Parathyroid adenoma (tissue), 2 donors: ENCODE results near the gene FAM228B.

Experiments
- H2AFZ ChIP-seq: fragments of 300-600 bp; sonication (generic); one replicate; pipeline ENCODE4 v1.7.0; 2017; ENCODE audit warnings: antibody characterized with exemption, mild to moderate bottlenecking
- H3K27ac ChIP-seq: fragments of 300-600 bp; sonication (generic); one replicate; pipeline ENCODE4 v1.7.0; 2017
- H3K27me3 ChIP-seq: fragments of 300-600 bp; sonication (generic); one replicate; pipeline ENCODE4 v1.7.0; 2017; ENCODE audit warnings: low read length; ENCODE audit not compliant: control insufficient read depth, insufficient read depth
- H3K36me3 ChIP-seq: fragments of 300-600 bp; sonication (generic); one replicate; pipeline ENCODE4 v1.7.0; 2017; ENCODE audit warnings: low read length; ENCODE audit not compliant: control insufficient read depth, insufficient read depth
- H3K4me1 ChIP-seq: fragments of 300-600 bp; sonication (generic); one replicate; pipeline ENCODE4 v1.7.0; 2017; ENCODE audit warnings: control low read depth
- H3K4me2 ChIP-seq: fragments of 300-600 bp; sonication (generic); one replicate; pipeline ENCODE4 v1.7.0; 2017; ENCODE audit warnings: low read length
- H3K4me3 ChIP-seq: fragments of 300-600 bp; sonication (generic); one replicate; pipeline ENCODE4 v1.7.0; 2017; ENCODE audit warnings: low read depth, low read length
- H3K79me2 ChIP-seq: fragments of 300-600 bp; sonication (generic); one replicate; pipeline ENCODE4 v1.7.0; 2017; ENCODE audit warnings: control low read depth
- H3K9ac ChIP-seq: fragments of 300-600 bp; sonication (generic); one replicate; pipeline ENCODE4 v1.7.0; 2017; ENCODE audit warnings: mild to moderate bottlenecking
- H3K9me3 ChIP-seq: fragments of 300-600 bp; sonication (generic); one replicate; pipeline ENCODE4 v1.7.0; 2017; ENCODE audit warnings: low read length; ENCODE audit not compliant: control insufficient read depth
- CTCF ChIP-seq: fragments of 300-600 bp; sonication (generic); IDR thresholded peaks from one replicate; pipeline ENCODE4 v1.7.0; 2017; ENCODE audit warnings: antibody characterized with exemption, mild to moderate bottlenecking
- donor health status: primary hyperparathyroidism.

FAM228B gene

GRCh38 chr2:24101992-24102391, 21.3 kb upstream of the FAM228B start:
- TF ChIP-seq CTCF, result no peak
- Histone ChIP-seq H3K27me3 (no peaks in the 10 kb centered on the region), H3K9me3 (no peaks in the 10 kb centered on the region), H3K4me3 (no peak overlapping the region), H3K27ac (no peak overlapping the region), H3K9ac (no peak overlapping the region), H2AFZ (no peak overlapping the region), H3K79me2 (no peaks in the 10 kb centered on the region), H3K36me3 (no peaks in the 10 kb centered on the region), H3K4me2 (no peak overlapping the region), H3K4me1 (no peaks in the 10 kb centered on the region)

GRCh38 chr2:24102677-24103076, 20.6 kb upstream of the FAM228B start:
- Histone ChIP-seq H3K4me1 (no peaks in the 10 kb centered on the region), H2AFZ (no peak overlapping the region), H3K9me3 (no peaks in the 10 kb centered on the region), H3K9ac (no peak overlapping the region), H3K36me3 (no peaks in the 10 kb centered on the region), H3K27me3 (no peaks in the 10 kb centered on the region), H3K79me2 (no peaks in the 10 kb centered on the region), H3K4me3 (no peak overlapping the region), H3K4me2 (no peak overlapping the region), H3K27ac (no peak overlapping the region)
- TF ChIP-seq CTCF, result no peak

- TF ChIP-seq CTCF, result no peak
- Histone ChIP-seq H3K9me3 (no peaks in the 10 kb centered on the region), H3K79me2 (no peaks in the 10 kb centered on the region), H3K9ac (no peak overlapping the region), H2AFZ (no peak overlapping the region), H3K36me3 (no peaks in the 10 kb centered on the region), H3K4me1 (no peaks in the 10 kb centered on the region), H3K4me3 (no peak overlapping the region), H3K27ac (no peak overlapping the region), H3K4me2 (no peak overlapping the region), H3K27me3 (no peaks in the 10 kb centered on the region)
Observed at GRCh38 chr2:24104110-24104650, 19.1 kb upstream of the FAM228B start.

GRCh38 chr2:24104906-24105305, 18.4 kb upstream of the FAM228B start:
- TF ChIP-seq CTCF, result no peak
- Histone ChIP-seq H3K9ac (no peak overlapping the region), H2AFZ (no peak overlapping the region), H3K4me2 (no peak overlapping the region), H3K4me1 (no peaks in the 10 kb centered on the region), H3K4me3 (no peak overlapping the region), H3K36me3 (no peaks in the 10 kb centered on the region), H3K79me2 (no peaks in the 10 kb centered on the region), H3K9me3 (no peaks in the 10 kb centered on the region), H3K27me3 (no peaks in the 10 kb centered on the region), H3K27ac (no peak overlapping the region)

GRCh38 chr2:24105816-24106215, 17.5 kb upstream of the FAM228B start:
- H3K36me3 ChIP-seq, result no peaks in the 10 kb centered on the region
- H3K27me3 ChIP-seq, result no peaks in the 10 kb centered on the region
- H3K9ac ChIP-seq, result no peak overlapping the region
- H3K9me3 ChIP-seq, result no peaks in the 10 kb centered on the region
- H2AFZ ChIP-seq, result no peak overlapping the region
- no peak for TF ChIP-seq CTCF
- H3K4me3 ChIP-seq, result no peak overlapping the region
- no peaks in the 10 kb centered on the region for H3K79me2 ChIP-seq
- no peak overlapping the region for H3K27ac ChIP-seq
- no peak overlapping the region for H3K4me2 ChIP-seq
- H3K4me1 ChIP-seq, result no peaks in the 10 kb centered on the region
